Kidney capillary endothelial cell (primary cell): Measurements from ENCODE around the gene REPS2.

Experiments used
- DNase-seq: peaks from one replicate; pipeline ENCODE4 v3.0.0-alpha.2; 2018; ENCODE audit warnings: low spot score

REPS2 gene

DNA sequence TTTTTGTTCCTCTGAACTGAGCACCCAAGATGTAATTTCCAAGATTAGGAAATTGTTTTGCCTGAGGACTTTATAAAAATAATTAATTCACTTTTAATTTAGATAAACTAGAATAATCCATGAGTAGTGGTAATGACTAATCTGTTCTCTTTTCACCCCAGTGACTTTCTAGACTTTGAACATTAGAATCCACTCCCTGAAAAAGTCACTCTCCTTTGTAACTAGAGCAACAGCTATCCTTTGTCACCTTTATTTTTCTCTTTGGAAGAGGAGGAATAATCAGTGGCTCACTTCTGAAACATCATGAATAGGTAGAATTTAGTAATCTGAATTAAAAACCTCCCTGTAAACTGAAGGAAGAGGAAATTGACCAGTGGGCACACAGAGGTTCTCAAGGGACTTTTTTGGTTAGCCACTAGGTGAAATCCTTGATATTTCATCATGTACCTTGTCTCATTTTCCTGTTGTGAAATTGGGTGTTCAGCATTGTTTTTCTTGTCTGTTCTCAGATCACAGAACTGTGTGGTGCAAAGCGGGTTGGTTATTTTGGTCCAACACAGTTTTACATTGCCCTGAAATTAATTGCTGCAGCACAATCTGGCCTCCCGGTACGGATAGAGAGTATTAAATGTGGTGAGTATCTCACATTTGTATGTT, 59.4 kb downstream of the REPS2 start:
- no peak for DNase-seq

DNA sequence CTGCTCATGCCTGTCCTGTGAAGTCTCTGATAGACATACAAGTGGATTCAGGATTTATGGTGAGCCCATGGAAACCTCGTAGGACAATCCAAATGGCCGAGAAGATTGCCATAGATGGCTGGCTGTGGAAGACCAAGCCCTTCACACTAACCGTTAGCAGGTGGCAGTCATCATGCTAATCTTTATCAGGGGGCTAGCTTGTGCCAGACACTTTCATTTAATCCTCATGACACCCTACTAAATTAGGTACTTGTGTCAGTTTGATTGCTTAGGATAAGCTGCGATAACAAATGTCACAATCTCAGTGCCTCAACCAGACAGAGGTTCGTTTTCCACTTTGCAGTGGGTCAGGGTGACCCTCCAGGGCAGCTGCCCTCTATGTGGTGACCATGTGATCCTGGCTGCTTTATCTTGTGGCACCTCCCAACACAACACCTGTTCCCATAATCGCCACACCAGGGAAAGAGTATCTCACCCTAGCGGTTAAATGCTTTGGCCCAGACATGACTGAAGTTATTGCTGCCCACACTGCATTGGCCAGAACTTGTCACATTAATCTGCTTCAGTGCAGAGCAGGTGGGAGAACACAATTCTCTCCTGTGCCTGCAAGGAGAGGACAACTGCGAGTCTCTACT, 60.8 kb downstream of the REPS2 start:
- no peak for DNase-seq

DNA sequence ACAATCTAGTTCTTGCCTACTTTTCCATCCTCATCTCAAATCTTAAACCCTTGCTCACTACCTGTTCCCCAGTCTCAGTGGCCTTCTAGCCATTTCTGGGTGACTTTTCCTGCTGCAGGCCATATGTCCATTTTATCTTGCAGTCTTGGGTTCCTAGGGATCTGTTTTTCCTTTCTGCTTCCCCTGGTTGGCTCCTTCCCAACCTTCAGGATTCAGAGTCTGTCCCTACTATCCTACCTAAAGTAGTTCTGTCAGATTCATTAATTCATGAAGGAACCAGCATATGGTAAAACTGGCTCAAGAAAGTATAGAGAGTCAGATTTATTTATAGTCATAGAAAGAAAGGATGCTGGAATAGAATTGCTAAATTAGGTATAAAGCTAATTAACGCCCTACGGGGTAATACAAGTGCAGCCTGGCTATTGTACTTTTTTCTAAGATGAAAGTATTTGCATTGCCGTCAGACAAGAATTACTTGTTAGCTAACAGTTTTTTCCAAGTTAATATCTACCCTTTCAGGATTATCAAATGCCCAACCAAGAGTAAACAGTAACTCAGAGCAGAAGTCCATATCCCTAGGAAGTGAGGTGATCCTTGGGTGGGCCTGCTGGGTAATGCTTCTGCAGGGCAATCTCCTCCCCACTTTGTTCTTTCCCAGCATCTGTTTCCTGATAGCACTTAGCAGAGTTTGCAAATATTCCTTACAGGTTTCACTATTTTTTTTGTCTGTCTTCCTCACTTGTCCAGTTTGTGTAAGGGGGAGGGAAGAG, 63.6 kb downstream of the REPS2 start:
- no peak for DNase-seq

DNA sequence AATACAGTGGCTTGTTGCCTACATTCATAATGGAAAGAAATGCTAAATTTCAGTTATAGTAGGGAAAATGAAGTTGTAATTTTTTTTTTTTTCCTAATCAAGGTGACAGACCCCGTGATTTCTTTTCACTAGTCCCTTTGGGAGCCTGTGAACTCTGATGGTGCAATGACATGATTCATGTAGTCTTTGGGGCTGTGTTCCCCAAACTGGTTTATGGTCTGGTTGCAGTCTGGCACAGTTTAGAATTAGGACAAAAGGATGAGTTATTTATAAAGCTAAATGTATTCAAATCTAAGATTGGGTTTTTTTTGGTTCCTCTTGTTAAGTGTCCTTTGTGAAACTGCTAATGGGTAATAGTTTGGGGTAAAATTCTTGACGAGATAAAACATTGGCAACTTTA, 66.0 kb downstream of the REPS2 start:
- no peak for DNase-seq

DNA sequence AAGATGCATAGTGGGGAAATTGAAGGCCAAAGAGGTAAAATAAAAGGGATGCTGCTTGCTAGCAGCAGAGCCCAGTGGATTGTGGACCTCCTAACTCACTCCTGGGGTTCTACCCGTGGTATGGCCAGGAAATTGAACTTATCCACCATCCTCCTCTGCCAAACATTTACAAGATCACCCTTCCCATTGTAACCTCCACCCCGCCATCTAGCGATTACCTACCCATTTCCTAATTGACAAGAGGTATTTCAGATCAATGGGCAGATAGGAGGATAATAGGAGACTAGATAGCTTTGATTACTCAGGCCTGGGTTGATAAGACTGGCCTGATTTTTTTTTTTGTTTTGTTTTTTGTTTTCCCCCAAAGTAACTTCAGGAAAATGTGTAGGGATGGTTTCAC, 67.8 kb downstream of the REPS2 start:
- no peak for DNase-seq

DNA sequence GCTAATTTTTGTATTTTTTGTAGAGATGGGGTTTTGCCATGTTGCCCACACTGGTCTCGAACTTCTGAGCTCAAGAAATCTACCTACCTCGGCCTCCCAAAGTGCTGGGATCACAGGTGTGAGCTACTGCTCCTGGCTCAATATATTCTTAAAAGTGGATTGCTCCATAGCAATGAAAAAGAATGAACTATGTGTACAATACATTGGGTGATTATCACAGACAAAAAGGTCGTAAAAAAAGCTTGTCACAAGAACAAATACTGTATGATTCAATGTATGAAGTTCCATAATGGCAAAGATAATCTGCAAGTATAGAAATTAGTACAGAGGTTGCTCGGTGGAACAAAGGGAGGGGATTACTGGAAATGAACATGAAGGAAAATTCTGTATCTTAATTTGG, 70.7 kb downstream of the REPS2 start:
- no peak for DNase-seq

DNA sequence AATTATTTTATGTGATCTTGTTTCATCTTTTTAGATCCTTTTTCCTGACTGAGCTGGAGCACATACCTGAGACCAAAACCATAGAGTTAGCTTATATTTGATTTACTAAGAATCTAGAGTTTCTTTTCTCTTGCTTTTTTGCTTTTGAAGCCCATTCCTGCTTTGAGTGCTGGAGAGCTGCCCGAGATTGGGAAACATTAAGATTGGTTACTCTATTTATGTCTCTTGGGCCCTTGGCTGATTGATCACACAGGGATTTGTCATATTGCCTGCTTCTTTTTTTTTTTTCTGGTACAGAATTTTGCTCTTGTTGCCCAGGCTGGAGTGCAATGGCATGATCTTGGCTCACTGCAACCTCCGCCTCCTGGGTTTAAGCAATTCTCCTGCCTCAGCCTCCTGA, 73.9 kb downstream of the REPS2 start:
- no peak for DNase-seq

DNA sequence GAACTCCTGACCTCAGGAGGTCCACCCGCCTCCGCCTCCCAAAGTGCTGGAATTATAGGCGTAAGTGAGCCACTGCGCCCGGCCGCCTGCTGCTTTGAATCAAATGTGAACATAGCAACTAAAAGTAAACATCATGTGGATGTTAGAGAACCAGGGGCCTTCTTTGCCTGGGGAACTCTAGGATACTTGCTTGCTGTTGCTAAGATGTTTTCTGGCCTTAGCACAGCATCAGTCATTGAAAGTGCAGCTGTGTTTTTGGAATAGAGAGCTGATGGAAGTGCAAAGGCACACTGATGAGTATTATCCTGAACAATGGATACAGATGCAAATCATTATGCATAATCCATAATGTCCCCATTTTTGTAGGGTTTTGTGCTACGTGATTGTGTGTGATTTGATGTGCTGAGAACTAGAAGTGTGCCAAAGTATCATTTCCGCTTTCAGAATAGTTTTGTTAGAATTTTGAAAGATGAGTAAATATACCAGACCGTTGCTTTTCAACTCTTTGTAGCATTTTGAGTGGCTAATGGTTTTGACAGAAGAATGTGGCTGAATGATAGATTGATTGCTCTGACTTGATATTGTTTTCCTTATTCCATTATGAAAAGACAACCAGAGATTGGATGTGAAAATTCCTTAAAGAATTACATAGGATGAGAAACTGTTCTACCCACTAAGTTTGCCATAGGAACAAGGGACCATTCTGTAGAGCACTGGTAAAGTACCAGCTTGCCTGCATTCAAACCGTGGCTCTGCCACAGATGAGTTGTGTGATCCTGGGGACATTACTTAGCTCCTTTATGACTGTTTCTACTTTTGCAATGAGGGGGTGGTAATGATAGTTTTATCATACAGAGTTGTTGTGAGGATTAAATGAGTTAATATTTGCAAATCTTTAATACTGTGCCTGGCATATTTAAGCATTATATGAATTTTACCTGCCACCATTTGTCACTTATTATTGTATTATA, 74.7 kb downstream of the REPS2 start:
- no peak for DNase-seq

DNA sequence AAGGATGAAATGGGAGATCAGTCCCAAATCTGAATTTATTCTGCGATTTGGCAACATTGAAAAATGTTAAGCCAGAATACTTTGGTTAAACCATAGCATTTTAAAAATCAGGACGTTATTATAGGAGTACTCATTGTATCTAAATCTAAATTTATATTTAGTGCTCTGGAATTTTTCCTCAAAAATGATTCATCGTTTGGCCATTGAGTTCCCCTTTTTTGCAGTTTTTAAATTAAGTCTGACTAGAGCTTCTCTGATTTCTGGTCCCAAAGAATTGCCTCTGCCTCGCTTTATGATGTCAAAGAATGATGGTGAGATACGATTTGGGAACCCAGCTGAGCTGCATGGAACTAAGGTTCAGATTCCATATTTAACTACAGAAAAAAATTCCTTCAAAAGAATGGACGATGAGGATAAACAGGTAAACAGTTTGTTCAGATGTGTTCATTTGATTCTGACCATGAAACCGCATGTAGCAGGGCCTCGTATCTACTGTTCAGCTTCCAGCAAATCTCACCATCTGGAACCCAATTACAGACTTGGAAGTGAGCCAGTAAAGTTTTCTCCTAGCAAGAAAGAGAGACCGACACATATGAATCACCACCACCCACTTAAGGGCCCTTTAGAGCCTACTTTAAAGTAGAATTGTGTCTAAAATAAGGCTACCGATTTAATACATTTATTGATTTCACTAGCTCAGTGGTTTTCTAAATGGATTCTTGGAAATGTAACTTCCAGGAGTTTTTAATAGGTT, 75.6 kb downstream of the REPS2 start:
- no peak for DNase-seq

DNA sequence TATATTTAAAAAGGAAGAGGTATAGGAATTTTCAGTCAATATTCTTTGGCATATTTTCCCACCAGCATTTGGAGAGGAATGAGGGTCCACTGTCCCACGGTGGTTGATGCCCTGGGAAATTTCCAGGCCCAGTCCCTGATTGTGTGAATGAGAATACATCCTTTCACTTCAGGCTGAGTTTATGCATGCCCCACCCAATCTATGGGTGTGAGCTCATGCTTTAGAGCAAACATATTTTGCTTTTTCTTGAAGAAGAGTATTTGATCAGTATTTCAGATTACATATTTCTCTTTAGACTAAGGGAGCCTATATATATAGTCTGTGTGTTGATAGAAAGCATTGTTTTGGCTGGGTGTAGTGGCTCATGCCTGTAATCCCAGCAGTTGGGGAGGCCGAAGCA, 77.2 kb downstream of the REPS2 start:
- DNase-seq: no peak

DNA sequence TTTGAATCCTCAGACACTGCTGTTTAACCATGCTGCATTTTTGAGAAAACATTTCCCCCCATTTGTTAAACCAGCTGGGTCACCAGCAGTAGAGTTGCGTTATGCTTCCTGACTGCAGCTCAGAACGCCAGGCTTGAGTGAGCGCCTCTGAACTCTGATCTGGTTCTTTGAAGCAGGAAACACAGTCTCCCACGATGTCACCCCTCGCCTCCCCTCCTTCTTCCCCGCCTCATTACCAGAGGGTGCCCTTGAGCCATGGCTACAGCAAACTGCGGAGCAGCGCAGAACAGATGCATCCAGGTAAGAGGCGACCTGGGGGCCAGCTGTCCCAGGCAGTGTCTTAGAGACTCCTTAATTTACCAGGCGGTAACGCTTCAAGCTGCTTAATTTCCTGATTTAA, 78.4 kb downstream of the REPS2 start:
- DNase-seq: no peak

DNA sequence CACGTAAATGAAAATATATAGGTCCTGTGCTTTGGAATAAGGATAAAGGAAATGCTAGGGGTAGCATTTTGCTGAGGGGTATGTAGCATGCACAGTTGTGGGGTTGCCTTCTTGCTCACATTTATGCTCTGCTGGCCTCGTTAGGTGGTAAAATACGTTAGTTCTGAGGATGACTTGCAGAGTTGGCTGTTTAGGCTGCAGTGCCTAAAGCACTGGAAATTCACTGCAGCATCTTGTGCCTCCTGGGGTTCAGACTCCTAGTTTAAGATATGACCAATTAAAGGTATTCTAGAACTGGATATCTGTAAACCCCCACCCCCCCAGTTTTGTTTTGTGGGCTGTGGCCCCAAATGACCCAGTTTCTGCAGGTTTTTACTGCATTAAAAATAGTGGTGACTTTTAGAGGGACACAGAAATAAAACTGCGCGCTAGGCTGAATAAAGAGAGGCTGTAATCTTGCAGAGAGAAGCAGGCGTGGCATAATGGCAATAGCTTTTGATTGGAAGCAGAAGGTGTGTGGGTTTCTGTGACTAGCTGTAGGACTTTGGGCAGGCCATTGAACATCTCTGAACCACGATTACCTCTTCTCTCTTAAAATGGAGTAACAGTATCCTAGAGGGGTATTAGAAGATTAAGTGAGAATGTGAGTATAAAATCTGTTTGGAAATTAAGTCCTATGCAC, 79.3 kb downstream of the REPS2 start:
- DNase-seq: no peak

DNA sequence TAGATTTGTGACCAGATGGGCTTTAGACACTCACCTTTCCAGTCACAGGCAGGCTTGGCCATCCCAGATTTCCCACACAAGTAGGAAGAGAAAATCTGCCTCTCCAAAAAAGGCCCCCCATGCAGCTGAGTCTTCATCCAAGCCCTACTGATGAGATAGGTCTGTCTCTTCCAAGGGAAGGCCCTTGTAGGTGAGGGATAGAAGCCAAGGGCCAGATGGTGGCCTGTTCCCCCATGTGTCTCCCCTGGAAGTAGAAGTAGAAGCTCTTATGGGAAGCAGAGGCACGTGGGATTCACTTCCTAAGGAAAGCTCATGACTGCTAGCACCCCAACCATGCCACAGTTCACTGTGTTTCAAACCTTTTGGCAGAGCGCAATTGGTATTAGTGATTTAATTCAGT, 81.5 kb downstream of the REPS2 start:
- DNase-seq: no peak

DNA sequence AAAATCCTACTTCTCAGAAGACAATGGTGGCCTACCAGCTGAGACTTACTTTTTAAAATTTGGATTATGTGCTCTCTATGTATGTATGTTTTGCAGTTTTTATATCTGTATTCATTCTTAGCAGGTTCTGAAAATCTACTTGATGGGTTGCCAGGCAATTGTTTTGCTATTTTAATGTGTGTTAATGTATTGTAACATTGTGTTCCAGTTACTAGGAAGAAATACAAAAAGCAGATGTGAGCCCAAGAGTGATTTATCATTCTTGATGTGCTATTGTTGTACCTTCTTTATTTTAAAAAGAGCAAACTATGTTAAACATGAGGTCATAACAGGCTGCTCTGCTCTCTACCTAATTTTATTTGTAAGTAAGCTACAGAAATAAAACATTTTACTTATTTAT, 81.9 kb downstream of the REPS2 start:
- no peak for DNase-seq

DNA sequence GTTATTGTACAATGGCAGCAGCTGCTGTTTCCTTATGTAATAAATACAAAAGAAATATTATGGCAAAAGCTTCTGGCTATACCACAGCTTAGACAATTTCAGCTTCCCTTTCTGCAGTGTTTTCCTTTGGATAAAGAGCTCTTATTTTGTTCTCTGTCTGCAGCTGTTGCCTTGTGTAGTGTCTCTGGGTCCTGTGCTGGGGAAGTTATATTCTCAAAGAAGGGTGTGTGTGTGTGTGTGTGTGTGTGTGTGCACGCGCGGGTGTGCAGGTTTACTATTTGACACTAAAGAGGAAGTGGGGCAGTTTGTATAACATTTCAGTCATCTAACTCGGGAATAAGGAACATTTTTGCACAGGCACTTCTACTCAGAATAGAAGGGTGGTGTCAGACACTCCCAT, 83.6 kb downstream of the REPS2 start:
- no peak for DNase-seq

DNA sequence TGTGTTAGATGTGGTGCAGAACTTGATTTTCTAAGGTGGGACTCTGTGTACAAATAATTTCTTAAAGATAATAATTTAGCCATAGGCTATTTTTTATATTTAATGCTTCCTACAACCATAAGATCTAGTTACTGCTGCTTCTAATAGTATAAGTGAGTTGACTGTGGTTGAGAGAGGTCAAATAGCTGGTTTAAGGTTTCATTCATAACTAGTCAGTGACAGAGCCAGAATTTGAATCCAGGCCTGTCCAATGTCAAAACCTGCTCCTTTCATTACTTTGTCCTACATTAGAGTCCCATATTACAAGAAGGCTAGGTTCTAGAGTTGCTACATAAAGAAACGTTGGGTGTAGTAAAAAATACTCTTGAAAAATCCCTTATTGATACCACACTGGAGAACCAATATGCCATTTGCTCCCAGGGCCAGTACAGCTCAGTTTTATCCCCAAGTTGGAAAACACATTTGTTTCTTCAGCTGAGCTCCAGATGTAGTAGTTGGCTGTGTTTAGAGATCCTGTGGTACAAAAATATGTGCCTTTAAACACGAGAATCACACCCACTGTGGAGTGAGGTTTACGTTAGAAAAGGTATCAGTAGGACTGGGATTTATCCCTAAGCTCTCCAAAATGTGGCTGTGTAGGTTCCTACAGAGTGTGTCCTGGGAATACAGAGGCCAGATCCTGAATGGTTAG, 84.3 kb downstream of the REPS2 start:
- DNase-seq: no peak

DNA sequence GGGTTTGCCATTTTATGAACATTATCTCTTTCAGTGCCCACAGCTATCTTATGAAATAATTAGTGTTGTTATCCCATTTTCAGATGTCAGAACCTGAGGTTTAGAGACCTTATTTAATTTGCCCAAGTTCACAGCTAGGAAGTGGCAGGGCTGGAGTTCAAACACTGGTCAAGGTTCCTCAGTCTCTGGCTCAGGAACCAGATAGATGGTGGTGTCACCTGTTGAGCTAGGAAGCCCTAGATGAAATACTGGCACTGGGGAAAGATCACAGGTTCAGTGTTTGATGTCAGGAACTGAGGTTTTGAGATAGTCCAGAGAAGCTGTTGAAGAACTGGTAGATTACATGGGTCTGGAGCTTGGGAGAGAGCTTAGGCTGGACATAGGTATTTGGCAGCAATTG, 85.4 kb downstream of the REPS2 start:
- no peak for DNase-seq

DNA sequence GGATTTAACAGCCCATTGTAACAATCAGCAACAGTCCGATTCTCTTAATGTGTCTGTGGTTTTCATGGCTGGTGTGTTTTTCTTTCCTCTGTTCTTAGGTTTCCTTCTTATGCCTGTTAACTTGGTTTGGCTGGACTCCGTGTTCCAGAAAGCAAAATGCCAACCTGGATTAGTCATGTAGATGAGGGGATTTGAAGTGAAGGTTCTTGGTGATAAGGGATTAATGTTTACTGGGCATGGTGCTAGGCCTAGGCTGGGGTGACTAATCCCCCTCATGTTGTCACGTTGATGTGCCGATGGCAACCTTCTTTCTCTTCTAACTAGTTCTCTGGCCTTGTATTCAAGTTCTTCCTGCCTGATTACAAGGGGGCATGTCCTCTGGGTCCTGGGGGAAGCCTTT, 85.9 kb downstream of the REPS2 start:
- no peak for DNase-seq

DNA sequence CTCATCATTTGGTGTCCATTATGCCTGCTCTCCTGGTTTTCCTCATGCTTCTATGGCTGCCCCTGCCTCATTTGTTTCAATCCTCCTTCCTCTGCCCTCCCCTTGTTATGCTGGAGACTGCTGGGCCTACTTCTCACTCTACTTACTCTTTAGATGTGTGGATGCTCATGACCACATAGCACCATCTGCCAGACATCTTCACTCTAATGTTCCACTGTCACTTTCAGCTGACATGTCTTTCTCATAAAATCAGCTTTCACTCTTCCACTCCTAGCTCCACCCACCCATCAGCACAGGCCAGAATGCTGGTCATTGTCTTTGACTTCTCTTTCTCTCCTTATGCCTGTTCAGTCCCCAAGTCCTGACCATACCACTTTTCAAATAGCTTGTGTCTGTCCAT, 86.8 kb downstream of the REPS2 start:
- DNase-seq: no peak

DNA sequence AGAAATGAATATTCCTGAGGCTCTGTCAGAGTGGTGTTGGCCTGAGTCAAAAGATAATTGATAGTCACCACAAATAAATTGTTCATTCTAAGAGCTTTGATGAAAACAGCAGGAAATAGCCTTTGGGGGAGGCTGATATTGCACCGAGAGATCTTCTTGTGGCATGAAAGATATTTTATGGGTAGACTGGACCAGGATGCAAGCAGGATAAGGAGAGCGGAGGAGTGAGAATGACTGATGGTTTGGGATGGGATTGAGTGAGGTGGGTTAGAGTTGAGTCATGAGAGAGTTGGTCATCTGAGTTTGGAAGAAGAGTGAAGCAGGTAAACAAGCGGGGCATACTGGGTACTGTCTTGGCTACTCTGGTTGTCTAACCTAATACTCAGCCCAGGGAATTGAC, 88.7 kb downstream of the REPS2 start:
- DNase-seq: no peak
